Aorta (tissue), 5 donors: ENCODE data around the gene FYN. TPM values are rescaled to one million over a fixed set of nuclear protein-coding genes. Genes with fewer than 3 reads are reported as not detected.
"Not testable (repeated sequence)": the region's sequence is repeated elsewhere in the genome, so short reads cannot be mapped to it uniquely, and the experiment has no call there.

Experiments used
- ATAC-seq: fragments of 200-7000 bp; cut with Tn5 transposase; one replicate; pipeline ENCODE4 v1.9.1; 2022; ENCODE audit warnings: moderate library complexity; ENCODE audit not compliant: low FRiP score
- DNase-seq, 2 donors: peaks; one replicate each; pipeline ENCODE4 v3.0.0-alpha.2; 2020
- H3K27ac ChIP-seq, 2 donors: one replicate each; pipeline ENCODE4 v1.5.1; 2013; ENCODE audit warnings: low read length in 2 of 2, mild to moderate bottlenecking in 2 of 2, moderate library complexity in 2 of 2, control low read depth in 1 of 2, inconsistent platforms in 1 of 2, low read depth in 1 of 2
- H3K27me3 ChIP-seq, 2 donors: one replicate each; pipeline ENCODE4 v1.6.1; 2013; ENCODE audit warnings: control low read depth in 1 of 2, low read length in 1 of 2, mild to moderate bottlenecking in 1 of 2, moderate library complexity in 1 of 2; ENCODE audit not compliant: insufficient read depth in 2 of 2, control insufficient read depth in 1 of 2
- H3K36me3 ChIP-seq, 2 donors: one replicate each; pipeline ENCODE4 v1.6.1; 2013; ENCODE audit warnings: control low read depth in 1 of 2, low read length in 1 of 2, mild to moderate bottlenecking in 1 of 2; ENCODE audit not compliant: insufficient read depth in 2 of 2, control insufficient read depth in 1 of 2
- H3K4me1 ChIP-seq, 2 donors: one replicate each; pipeline ENCODE4 v1.6.1; 2013; ENCODE audit warnings: low read length in 2 of 2, control low read depth in 1 of 2, mild to moderate bottlenecking in 1 of 2, moderate library complexity in 1 of 2; ENCODE audit not compliant: insufficient read depth in 2 of 2, control insufficient read depth in 1 of 2
- H3K4me3 ChIP-seq, 2 donors: one replicate each; pipeline ENCODE4 v1.5.1; 2013; ENCODE audit warnings: low read length in 2 of 2, control low read depth in 1 of 2, mild to moderate bottlenecking in 1 of 2
- H3K9me3 ChIP-seq: one replicate; pipeline ENCODE4 v1.6.1; 2013; ENCODE audit warnings: mild to moderate bottlenecking, low read length; ENCODE audit not compliant: control insufficient read depth
- WGBS, 2 donors: extraction: QIAGEN DNeasy Blood & Tissue Kit; methylation state at CpG; one replicate each; pipeline ENCODE4 v1.1.7; 2013; 5-methylcytosine and 5-hydroxymethylcytosine counted together
- intact Hi-C, 2 donors: fragments of 100-400 bp; cut with DNase I; formaldehyde crosslinking; loops; one replicate each; pipeline versions ENCODE4 v1.14.2 to v1.15.0; 2022
- polyA plus RNA-seq, 2 donors: library from polyadenylated mRNA; stranded (reverse); fragments of 200-250 nt; gene quantifications; one replicate each; pipeline ENCODE4 v1.2.3, GENCODE V29; 2013
- total RNA-seq, 2 donors: library from RNA; stranded (reverse); fragmentation: NEBNext Ultra II Directional; extraction: Animal tissue kit (Norgen Biotek cat#: 25700); gene quantifications; one replicate each; pipeline ENCODE4 v1.2.1, GENCODE V29; 2021
- donor health status: healthy with polysubstance abuse.
- donor health status: Bipolar disorder and iron deficiency.
- donor health status: DM: no; HTN: no; CAD: no.
- donor health status: DM: no; HTN: no; CAD: no.
- donor health status: DM: yes; HTN: yes; CAD: no.

The FYN gene
- total and polyA plus RNA-seq, 4 donors, result 31.7 to 162 (median 66.3) TPM

GRCh38 chr6:111911428-111911827 lies 38.2 kb upstream of the FYN start:
- intact Hi-C loops, result no loop called here
- DNase-seq (no peak), ATAC-seq (no peak)
- Histone ChIP-seq H3K36me3 (no peaks in the 10 kb centered on the region), H3K9me3 (no peaks in the 10 kb centered on the region), H3K4me1 (no peaks in the 10 kb centered on the region), H3K27me3 (no peaks in the 10 kb centered on the region), H3K27ac (no peak overlapping the region), H3K4me3 (no peak overlapping the region)
- 66 to 83% methylated on average over 7 of the region's 7 CpGs for WGBS, 2 donors

DNA sequence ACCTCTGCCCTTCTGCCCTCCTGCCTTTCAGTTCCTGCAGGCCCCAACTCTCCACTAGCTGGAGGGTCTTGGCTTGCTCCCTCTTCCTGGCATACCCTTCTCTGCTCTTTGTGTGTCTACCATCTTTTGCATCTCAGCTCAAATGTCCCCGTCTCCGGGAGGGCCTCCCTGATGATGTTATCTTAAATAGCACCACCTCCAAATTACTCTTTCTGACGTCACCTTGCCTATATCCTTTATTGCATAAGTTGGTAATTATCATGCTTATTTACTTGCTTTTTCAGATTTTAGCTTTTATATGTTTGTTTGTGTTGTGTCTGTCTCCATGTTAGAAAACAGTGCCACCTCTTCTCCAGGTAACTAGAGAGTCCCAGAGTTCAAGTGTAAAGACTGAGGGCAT lies 36.0 kb upstream of the FYN start:
- H3K27ac ChIP-seq, result no peak overlapping the region
- intact Hi-C loops, result no loop called here
- H3K4me1 ChIP-seq, result no peaks in the 10 kb centered on the region
- no peaks in the 10 kb centered on the region for H3K27me3 ChIP-seq
- H3K36me3 ChIP-seq, result no peaks in the 10 kb centered on the region
- DNase-seq, result no peak
- no peaks in the 10 kb centered on the region for H3K9me3 ChIP-seq
- no peak for ATAC-seq
- WGBS, 2 donors, result 86 to 87% methylated on average over 3 of the region's 3 CpGs
- H3K4me3 ChIP-seq, result no peak overlapping the region

GRCh38 chr6:111908365-111908764 lies 35.1 kb upstream of the FYN start:
- DNase-seq, ATAC-seq, H3K27me3 ChIP-seq, H3K9me3 ChIP-seq, H3K27ac ChIP-seq, H3K4me3 ChIP-seq, H3K36me3 ChIP-seq, H3K4me1 ChIP-seq, intact Hi-C loops: not testable (repeated sequence)
- WGBS, 2 donors, result 74 to 91% methylated on average over 9 to 15 of the region's 17 CpGs

- intact Hi-C loops, result no loop called here
- no peaks in the 10 kb centered on the region for H3K4me1 ChIP-seq
- WGBS, 2 donors, result 94 to 97% methylated on average over 5 of the region's 5 CpGs
- no peak overlapping the region for H3K27ac ChIP-seq
- ATAC-seq, result no peak
- H3K4me3 ChIP-seq, result no peak overlapping the region
- H3K9me3 ChIP-seq, result no peaks in the 10 kb centered on the region
- no peaks in the 10 kb centered on the region for H3K27me3 ChIP-seq
- no peak for DNase-seq
- H3K36me3 ChIP-seq, result no peaks in the 10 kb centered on the region
Measured at GRCh38 chr6:111900735-111901134, 27.5 kb upstream of the FYN start.

GRCh38 chr6:111899531-111899930 lies 26.3 kb upstream of the FYN start:
- H3K27ac ChIP-seq, result no peak overlapping the region
- H3K4me1 ChIP-seq, result no peaks in the 10 kb centered on the region
- no peaks in the 10 kb centered on the region for H3K9me3 ChIP-seq
- ATAC-seq (no peak), DNase-seq (no peak)
- no peaks in the 10 kb centered on the region for H3K36me3 ChIP-seq
- intact Hi-C loops, result no loop called here
- H3K4me3 ChIP-seq, result no peak overlapping the region
- 63 to 78% methylated on average over 3 of the region's 3 CpGs for WGBS, 2 donors
- no peaks in the 10 kb centered on the region for H3K27me3 ChIP-seq

DNA sequence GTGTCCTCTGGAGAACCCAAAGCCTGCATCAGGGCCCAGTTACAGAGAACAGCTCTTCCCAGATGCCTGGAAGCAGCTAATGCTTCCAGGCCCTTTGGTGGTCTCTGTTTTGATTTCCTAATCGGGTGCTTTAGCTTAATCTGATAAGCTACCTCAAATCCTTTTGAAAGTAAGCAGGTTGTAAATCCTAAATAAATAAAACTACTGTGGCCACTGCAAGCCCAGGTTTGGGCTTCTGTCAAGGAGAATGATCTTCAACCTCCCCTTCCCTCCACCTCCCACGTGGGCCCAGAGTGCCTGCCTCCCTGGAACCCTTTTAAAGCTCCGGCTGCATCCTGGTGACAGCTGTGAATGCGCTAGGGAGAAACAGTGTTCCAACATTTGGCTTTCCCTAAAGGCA lies 25.2 kb upstream of the FYN start:
- ATAC-seq (no peak), DNase-seq (no peak)
- Histone ChIP-seq H3K4me3 (no peak overlapping the region), H3K36me3 (no peaks in the 10 kb centered on the region), H3K27me3 (no peaks in the 10 kb centered on the region), H3K9me3 (no peaks in the 10 kb centered on the region), H3K27ac (no peak overlapping the region), H3K4me1 (no peaks in the 10 kb centered on the region)
- intact Hi-C loops, result no loop called here
- 80 to 83% methylated on average over 4 of the region's 4 CpGs for WGBS, 2 donors

DNA sequence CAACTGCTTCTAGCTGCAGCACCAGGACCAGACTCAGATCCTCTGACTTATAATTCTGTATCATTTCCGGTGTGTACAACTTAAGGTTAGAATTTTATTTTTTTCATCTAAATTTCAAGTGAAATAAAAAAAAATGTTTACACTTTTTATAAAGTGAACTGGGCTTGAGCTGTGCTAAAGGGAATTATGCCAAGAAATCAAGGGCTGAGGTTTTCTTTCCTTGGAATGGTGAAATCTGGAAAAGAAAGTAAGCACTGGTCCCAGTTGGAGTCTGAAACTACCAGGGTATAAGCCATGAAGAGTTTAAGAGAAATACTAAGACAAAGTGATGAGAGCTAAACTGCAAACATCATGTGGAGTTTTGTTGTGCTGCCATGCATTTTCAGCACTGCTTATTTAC lies 21.7 kb upstream of the FYN start:
- Histone ChIP-seq H3K4me3 (no peak overlapping the region), H3K27ac (no peak overlapping the region), H3K27me3 (no peaks in the 10 kb centered on the region), H3K9me3 (no peaks in the 10 kb centered on the region), H3K36me3 (no peaks in the 10 kb centered on the region), H3K4me1 (no peaks in the 10 kb centered on the region)
- ATAC-seq (no peak), DNase-seq (no peak)
- intact Hi-C loops, result no loop called here
- 70 to 72% methylated on average over 1 of the region's 1 CpG for WGBS, 2 donors

DNA sequence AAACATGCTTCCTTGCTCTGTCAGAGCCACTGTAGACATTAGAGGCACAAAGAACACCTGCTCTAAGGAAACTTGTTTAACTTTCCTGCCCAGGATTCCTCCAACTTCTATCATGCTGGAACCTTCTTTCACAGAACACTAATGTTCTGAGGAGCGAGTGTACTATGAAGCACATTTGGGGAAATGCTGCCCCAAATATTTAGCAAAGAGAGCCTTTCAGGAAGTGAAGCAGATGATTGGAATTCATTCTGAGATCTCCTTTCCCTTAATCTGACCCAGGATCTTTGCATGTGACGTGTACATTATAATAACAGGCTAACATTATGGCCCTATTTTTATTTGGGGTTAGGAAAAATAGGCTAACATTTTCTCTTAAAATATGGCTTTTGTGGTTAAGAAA lies 21.0 kb upstream of the FYN start:
- no peak overlapping the region for H3K27ac ChIP-seq
- 91 to 94% methylated on average over 2 of the region's 2 CpGs for WGBS, 2 donors

DNA sequence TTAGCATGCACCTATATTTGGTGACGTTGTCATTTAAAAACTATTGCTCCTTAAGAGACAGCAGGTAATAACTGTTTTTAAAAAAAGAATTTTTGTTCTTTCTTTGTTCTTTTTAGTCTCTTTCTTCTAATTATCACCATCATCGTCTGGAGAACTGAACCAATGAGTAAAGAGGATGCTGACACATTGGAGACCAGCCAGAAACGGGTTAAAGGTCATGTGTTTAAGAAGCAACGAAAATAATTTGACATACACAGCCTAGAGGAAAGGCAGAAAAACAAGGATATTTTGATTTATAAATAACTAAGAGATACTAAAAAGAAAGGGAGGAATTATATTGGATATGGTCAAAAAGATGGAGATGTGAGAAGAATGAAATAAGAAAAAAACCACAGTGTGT lies 19.2 kb upstream of the FYN start:
- intact Hi-C loops, result no loop called here

More for the DNA sequence above, 21.0 kb upstream of the FYN start:
- Histone ChIP-seq H3K4me1 (peaks cover 0 to 2% of the 10 kb centered on the region in 2 donors), H3K9me3 (no peaks in the 10 kb centered on the region), H3K36me3 (no peaks in the 10 kb centered on the region), H3K27me3 (no peaks in the 10 kb centered on the region), H3K4me3 (no peak overlapping the region)
- no peak for ATAC-seq
- no peak for DNase-seq
- intact Hi-C loops, result no loop called here

More for the DNA sequence above, 19.2 kb upstream of the FYN start:
- no peaks in the 10 kb centered on the region for H3K9me3 ChIP-seq
- peaks cover 0 to 2% of the 10 kb centered on the region in 2 donors for H3K4me1 ChIP-seq
- ATAC-seq (no peak), DNase-seq (no peak)
- H3K27ac ChIP-seq, result no peak overlapping the region
- 77% methylated on average over 4 of the region's 4 CpGs for whole genome bisulfite sequencing, 2 donors
- no peaks in the 10 kb centered on the region for H3K27me3 ChIP-seq
- H3K4me3 ChIP-seq, result no peak overlapping the region
- H3K36me3 ChIP-seq, result no peaks in the 10 kb centered on the region
